ENCODE measurements around the gene MKNK2. TPM values are rescaled to one million over a fixed set of nuclear protein-coding genes. Genes with fewer than 3 reads are reported as not detected.

The MKNK2 gene
- total and polyA plus RNA-seq, 10 of the 15 experiments (the other 5 are each of a cell fraction or from before 2014, with no cell fraction given), result 9.6 to 365 (median 69.9) TPM

GRCh38 chr19:2089727-2090053 lies 38.6 kb upstream of the MKNK2 start (continued):
- TF ChIP-seq RELA (IDR thresholded peaks at IDR 0.05; ENCODE audit: borderline replicate concordance, partially characterized antibody) (no peak), POLR2AphosphoS5 (IDR thresholded peaks at IDR 0.05; ENCODE audit: low read length) (peak; percentile 16; the same call in 1 of the 2 replicates), PKNOX1 (IDR thresholded peaks at IDR 0.05) (peak; percentile 55), EP300 (IDR thresholded peaks at IDR 0.05; ENCODE audit: borderline replicate concordance in 1 of 2, control insufficient read depth in 1 of 2, low read depth in 2 of 2, low read length in 2 of 2) (no peak)

DNA sequence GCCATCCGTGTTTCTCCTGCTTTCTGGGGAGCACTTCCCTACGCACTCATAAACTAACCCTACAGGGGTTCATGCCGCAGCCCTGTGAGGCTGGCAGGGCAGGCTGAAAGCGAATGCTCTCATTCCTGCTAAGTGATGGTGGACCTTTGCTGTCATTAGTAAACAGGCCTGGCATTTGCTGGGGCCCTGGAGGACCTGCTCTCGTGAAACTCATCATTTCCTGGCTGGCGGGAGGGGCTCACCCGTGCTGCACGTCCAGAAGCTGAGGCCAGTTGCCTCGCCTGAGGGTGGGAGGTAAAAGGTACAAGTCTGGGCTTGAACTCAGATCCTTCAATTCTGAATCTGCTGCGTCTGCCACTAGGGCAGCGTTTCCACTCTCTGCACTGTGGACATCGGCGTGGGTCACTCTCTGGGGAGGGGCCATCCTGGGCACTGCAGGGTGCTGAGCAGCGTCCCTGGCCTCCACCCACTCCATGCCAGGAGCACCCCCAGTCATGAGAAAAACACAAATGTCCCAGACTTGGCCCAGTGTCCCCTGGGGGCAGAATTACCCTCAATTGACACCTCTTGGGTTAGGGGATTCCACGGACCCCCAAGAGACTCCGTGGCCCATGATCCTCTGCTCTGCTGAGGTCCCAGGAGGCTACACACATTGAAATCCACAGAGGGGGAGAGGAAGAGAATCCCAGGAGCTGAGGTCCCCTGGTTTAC lies 38.1 kb upstream of the MKNK2 start:
- Histone ChIP-seq H3K9ac (ENCODE audit: control insufficient read depth, insufficient read depth, low read length) (peak overlapping the region; percentile 81), H3K79me2 (ENCODE audit: control insufficient read depth, insufficient read depth, low read length) (peaks cover 77% of the 10 kb centered on the region), H3K9me3 (replicated peaks; ENCODE audit: control insufficient read depth, insufficient read depth, low read length) (no peaks in the 10 kb centered on the region), H4K20me1 (ENCODE audit: control insufficient read depth, insufficient read depth) (no peaks in the 10 kb centered on the region), H3K27ac (ENCODE audit: control insufficient read depth, insufficient read depth) (peak overlapping the region; percentile 93), H3K36me3 (ENCODE audit: control insufficient read depth in 2 of 2, insufficient read depth in 2 of 2, low read length in 1 of 2) (peaks cover 0 to 3% of the 10 kb centered on the region in 2 experiments; a peak in 1 of 4 replicates), H2AFZ (ENCODE audit: control insufficient read depth, low read depth, low read length) (no peak overlapping the region), H3K27me3 (replicated peaks in 1 of 2; ENCODE audit: control insufficient read depth in 2 of 2, insufficient read depth in 2 of 2, low read length in 1 of 2) (no peaks in the 10 kb centered on the region), H3K4me2 (ENCODE audit: control insufficient read depth, insufficient read depth) (peak overlapping the region; percentile 88), H3K4me1 (ENCODE audit: control insufficient read depth, insufficient read depth, low read length) (peaks cover 62% of the 10 kb centered on the region), H3K4me3 (peak overlapping the region; percentile 93)
- in situ Hi-C loops (cut with MboI), result loop anchor here (10.0 kb wide), 1 partner anchor 824 kb away; the partner anchor contains the start of gene CIRBP
- DNase-seq (ENCODE audit: low read depth, low spot score), result peak; percentile 78
- no peak for FAIRE-seq
- no TSS peak for BruUV-seq (replicated peaks)
- intact Hi-C loops (cut with micrococcal nuclease; ENCODE audit: unreplicated experiment), result loop anchor here (5.0 kb wide), 2 partner anchors 78 to 533 kb away; no protein-coding TSS in a partner anchor
- SMC1A ChIA-PET (ENCODE audit: uncharacterized antibody, unreplicated experiment), result interaction anchor here (1.0 to 1.6 kb wide), 5 partner anchors 9 to 82 kb away, joined by 3 to 5 read pairs (median 3); no protein-coding TSS in a partner anchor
- POLR2A ChIA-PET, result interaction anchor here (1.0 to 7.8 kb wide), 3 partner anchors 8 to 80 kb away, joined by 3 to 110 read pairs (median 15); partner anchors contain the start of gene MKNK2
- peak; percentile 28 for ATAC-seq
- CTCF ChIA-PET, result interaction anchor here (0.8 to 4.6 kb wide), 3 partner anchors 37 to 46 kb away, joined by 3 to 27 read pairs (median 7); partner anchors contain the start of gene MKNK2
- 10% methylated on average over 16 of the region's 16 CpGs for WGBS (ENCODE audit: insufficient coverage, insufficient replicate concordance, low lambda C conversion rate, missing lambda C conversion rate)
- RAD21 ChIA-PET (ENCODE audit: unreplicated experiment), result interaction anchor here (0.6 to 2.6 kb wide), 6 partner anchors 8 to 82 kb away, joined by 3 to 11 read pairs (median 4); no protein-coding TSS in a partner anchor
- TF ChIP-seq GATAD2B (conservative IDR thresholded peaks at IDR 0.05; ENCODE audit: low read depth) (peak; percentile 90), ZBTB40 (IDR thresholded peaks at IDR 0.05; ENCODE audit: borderline replicate concordance) (no peak), POLR2A (IDR thresholded peaks at IDR 0.05; ENCODE audit: low read depth, low read length) (peak; percentile 66), PKNOX1 (IDR thresholded peaks at IDR 0.05) (peak; percentile 33; the same call in 1 of the 2 replicates), PML (IDR thresholded peaks at IDR 0.05; ENCODE audit: low read length) (no peak), HDGF (IDR thresholded peaks at IDR 0.05) (0 out of 2 replicates have a peak, but pooled peaks have one; percentile 30), TCF3 (IDR thresholded peaks at IDR 0.05; ENCODE audit: borderline replicate concordance, insufficient read depth, low read depth, low read length) (no peak), SMARCA5 (IDR thresholded peaks at IDR 0.05) (0 out of 2 replicates have a peak, but pooled peaks have one; percentile 12), DPF2 (IDR thresholded peaks at IDR 0.05) (peak; percentile 51), TCF7 (IDR thresholded peaks at IDR 0.05; ENCODE audit: borderline replicate concordance) (no peak), STAT3 (IDR thresholded peaks at IDR 0.05; ENCODE audit: low read depth, low read length) (no peak), TCF12 (IDR thresholded peaks at IDR 0.05; ENCODE audit: low read depth, low read length) (0 out of 2 replicates have a peak, but pooled peaks have one; percentile 15), TBL1XR1 (IDR thresholded peaks at IDR 0.05; ENCODE audit: low read depth, low read length) (peak; percentile 71)
